Neutrophil (primary cell): Measurements from ENCODE around the gene NDUFV1.
A peak's percentile ranks its signal among the peaks of the same experiment; 100 is the strongest.
"Not testable (repeated sequence)": the region's sequence is repeated elsewhere in the genome, so short reads cannot be mapped to it uniquely, and the experiment has no call there.

Source experiments
- H3K27ac ChIP-seq: fragments of 200-600 bp; sonication (generic); 2 replicates; pipeline ENCODE4 v1.5.1; 2016; ENCODE audit warnings: mild to moderate bottlenecking, moderate library complexity
- H3K27me3 ChIP-seq: fragments of 200-600 bp; sonication (generic); 2 replicates; pipeline ENCODE4 v1.6.0; 2016; ENCODE audit warnings: mild to moderate bottlenecking
- H3K36me3 ChIP-seq: fragments of 200-600 bp; sonication (generic); 2 replicates; pipeline ENCODE4 v1.5.1; 2017
- H3K4me1 ChIP-seq, 2 experiments: fragments of 200-600 bp in 1 of 2; sonication (generic) in 1 of 2; 1 replicate in 1 of 2; 2 replicates in 1 of 2; pipeline versions ENCODE4 v1.5.1 to v1.6.1; 2013 to 2016; ENCODE audit warnings: low read depth in 1 of 2, low read length in 1 of 2, mild to moderate bottlenecking in 1 of 2, moderate library complexity in 1 of 2; ENCODE audit not compliant: control insufficient read depth in 1 of 2, insufficient read depth in 1 of 2
- H3K4me3 ChIP-seq, 2 experiments: fragments of 200-600 bp in 1 of 2; sonication (generic) in 1 of 2; 1 replicate in 1 of 2; 2 replicates in 1 of 2; pipeline ENCODE4 v1.5.1; 2013 to 2016; ENCODE audit warnings: low read depth in 1 of 2, low read length in 1 of 2, mild to moderate bottlenecking in 1 of 2, moderate library complexity in 1 of 2
- H3K9me3 ChIP-seq: fragments of 200-600 bp; sonication (generic); 2 replicates; pipeline ENCODE4 v1.5.1; 2016
- TF ChIP-seq, protein P1 (sequence below): fragments of 200-600 bp; sonication (generic); IDR thresholded peaks from 2 replicates; pipeline ENCODE4 v1.5.1; 2016; ENCODE audit warnings: antibody characterized with exemption

Gene NDUFV1

DNA sequence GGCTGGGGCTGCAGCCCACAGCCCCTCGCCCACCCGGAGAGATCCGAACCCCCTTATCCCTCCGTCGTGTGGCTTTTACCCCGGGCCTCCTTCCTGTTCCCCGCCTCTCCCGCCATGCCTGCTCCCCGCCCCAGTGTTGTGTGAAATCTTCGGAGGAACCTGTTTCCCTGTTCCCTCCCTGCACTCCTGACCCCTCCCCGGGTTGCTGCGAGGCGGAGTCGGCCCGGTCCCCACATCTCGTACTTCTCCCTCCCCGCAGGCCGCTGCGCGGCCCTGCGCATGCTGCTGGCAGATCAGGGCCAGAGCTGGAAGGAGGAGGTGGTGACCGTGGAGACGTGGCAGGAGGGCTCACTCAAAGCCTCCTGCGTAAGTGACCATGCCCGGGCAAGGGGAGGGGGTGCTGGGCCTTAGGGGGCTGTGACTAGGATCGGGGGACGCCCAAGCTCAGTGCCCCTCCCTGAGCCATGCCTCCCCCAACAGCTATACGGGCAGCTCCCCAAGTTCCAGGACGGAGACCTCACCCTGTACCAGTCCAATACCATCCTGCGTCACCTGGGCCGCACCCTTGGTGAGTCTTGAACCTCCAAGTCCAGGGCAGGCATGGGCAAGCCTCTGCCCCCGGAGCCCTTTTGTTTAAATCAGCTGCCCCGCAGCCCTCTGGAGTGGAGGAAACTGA, 22.4 kb upstream of the NDUFV1 start:
- peak overlapping the region; percentile 59 to 64 for H3K4me3 ChIP-seq
- TF ChIP-seq, protein P1, sequence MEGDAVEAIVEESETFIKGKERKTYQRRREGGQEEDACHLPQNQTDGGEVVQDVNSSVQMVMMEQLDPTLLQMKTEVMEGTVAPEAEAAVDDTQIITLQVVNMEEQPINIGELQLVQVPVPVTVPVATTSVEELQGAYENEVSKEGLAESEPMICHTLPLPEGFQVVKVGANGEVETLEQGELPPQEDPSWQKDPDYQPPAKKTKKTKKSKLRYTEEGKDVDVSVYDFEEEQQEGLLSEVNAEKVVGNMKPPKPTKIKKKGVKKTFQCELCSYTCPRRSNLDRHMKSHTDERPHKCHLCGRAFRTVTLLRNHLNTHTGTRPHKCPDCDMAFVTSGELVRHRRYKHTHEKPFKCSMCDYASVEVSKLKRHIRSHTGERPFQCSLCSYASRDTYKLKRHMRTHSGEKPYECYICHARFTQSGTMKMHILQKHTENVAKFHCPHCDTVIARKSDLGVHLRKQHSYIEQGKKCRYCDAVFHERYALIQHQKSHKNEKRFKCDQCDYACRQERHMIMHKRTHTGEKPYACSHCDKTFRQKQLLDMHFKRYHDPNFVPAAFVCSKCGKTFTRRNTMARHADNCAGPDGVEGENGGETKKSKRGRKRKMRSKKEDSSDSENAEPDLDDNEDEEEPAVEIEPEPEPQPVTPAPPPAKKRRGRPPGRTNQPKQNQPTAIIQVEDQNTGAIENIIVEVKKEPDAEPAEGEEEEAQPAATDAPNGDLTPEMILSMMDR: no peak
- no peaks in the 10 kb centered on the region for H3K9me3 ChIP-seq
- H3K4me1 ChIP-seq: peaks cover 5 to 29% of the 10 kb centered on the region in 2 experiments
- peaks cover 7% of the 10 kb centered on the region for H3K36me3 ChIP-seq
- H3K27me3 ChIP-seq: peaks cover 18% of the 10 kb centered on the region
- H3K27ac ChIP-seq: peak overlapping the region; percentile 56

DNA sequence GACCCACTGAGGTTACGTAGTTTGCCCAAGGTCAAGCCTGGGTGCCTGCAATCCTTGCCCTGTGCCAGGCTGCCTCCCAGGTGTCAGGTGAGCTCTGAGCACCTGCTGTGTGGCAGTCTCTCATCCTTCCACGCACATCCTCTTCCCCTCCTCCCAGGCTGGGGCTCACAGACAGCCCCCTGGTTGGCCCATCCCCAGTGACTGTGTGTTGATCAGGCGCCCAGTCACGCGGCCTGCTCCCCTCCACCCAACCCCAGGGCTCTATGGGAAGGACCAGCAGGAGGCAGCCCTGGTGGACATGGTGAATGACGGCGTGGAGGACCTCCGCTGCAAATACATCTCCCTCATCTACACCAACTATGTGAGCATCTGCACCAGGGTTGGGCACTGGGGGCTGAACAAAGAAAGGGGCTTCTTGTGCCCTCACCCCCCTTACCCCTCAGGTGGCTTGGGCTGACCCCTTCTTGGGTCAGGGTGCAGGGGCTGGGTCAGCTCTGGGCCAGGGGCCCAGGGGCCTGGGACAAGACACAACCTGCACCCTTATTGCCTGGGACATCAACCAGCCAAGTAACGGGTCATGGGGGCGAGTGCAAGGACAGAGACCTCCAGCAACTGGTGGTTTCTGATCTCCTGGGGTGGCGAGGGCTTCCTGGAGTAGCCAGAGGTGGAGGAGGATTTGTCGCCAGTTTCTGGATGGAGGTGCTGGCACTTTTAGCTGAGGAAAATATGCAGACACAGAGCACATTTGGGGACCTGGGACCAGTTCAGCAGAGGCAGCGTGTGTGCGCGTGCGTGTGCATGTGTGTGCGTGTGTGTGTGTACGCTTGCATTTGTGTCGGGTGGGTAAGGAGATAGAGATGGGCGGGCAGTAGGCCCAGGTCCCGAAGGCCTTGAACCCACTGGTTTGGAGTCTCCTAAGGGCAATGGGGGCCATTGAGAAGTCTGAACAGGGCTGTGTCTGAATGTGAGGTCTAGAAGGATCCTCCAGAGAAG, 21.6 kb upstream of the NDUFV1 start:
- Histone ChIP-seq H3K27me3 (peaks cover 9% of the 10 kb centered on the region), H3K4me3 (no peak overlapping the region), H3K9me3 (no peaks in the 10 kb centered on the region), H3K36me3 (peaks cover 7% of the 10 kb centered on the region), H3K4me1 (peaks cover 5 to 26% of the 10 kb centered on the region in 2 experiments), H3K27ac (no peak overlapping the region)
- TF ChIP-seq, protein P1: no peak

DNA sequence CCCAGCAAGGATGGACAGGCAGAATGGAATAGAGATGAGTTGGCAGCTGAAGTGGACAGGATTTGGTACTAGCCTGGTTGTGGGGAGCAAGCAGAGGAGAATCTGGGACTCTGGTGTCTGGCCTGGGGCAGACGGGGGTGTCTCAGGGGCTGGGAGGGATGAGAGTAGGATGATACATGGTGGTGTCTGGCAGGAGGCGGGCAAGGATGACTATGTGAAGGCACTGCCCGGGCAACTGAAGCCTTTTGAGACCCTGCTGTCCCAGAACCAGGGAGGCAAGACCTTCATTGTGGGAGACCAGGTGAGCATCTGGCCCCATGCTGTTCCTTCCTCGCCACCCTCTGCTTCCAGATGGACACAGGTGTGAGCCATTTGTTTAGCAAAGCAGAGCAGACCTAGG, 20.8 kb upstream of the NDUFV1 start:
- Histone ChIP-seq H3K36me3 (peaks cover 7% of the 10 kb centered on the region), H3K27ac (no peak overlapping the region), H3K4me1 (peaks cover 5 to 26% of the 10 kb centered on the region in 2 experiments), H3K9me3 (no peaks in the 10 kb centered on the region), H3K27me3 (peaks cover 2% of the 10 kb centered on the region), H3K4me3 (no peak overlapping the region)
- TF ChIP-seq, protein P1: no peak

DNA sequence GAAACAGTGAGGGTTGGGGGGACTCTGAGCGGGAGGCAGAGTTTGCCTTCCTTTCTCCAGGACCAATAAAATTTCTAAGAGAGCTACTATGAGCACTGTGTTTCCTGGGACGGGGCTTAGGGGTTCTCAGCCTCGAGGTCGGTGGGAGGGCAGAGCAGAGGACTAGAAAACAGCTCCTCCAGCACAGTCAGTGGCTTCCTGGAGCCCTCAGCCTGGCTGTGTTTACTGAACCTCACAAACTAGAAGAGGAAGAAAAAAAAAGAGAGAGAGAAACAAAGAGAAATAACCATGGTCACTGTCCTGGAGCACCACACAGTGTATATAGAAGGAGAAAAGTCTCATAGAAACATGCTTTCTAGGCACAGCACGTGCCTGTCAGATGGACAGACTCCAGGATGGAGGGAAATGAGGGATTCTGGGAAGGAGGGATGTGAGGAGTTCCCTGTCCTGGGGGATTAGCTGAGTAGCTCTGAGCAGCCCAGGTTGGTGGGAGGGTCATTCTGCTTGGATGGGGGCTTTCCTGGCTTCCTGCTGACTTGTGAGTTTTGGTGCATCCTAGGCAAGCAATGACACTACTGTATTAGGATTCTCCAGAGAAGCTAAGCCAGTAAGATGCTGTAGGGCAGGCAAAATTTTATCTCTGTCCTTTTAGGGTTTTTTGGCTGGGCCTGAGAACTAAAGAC, 20.0 kb upstream of the NDUFV1 start:
- Histone ChIP-seq H3K36me3 (peaks cover 7% of the 10 kb centered on the region), H3K4me3 (no peak overlapping the region), H3K4me1 (peaks cover 5 to 26% of the 10 kb centered on the region in 2 experiments), H3K9me3 (no peaks in the 10 kb centered on the region), H3K27ac (no peak overlapping the region), H3K27me3 (no peaks in the 10 kb centered on the region)
- TF ChIP-seq, protein P1: no peak

DNA sequence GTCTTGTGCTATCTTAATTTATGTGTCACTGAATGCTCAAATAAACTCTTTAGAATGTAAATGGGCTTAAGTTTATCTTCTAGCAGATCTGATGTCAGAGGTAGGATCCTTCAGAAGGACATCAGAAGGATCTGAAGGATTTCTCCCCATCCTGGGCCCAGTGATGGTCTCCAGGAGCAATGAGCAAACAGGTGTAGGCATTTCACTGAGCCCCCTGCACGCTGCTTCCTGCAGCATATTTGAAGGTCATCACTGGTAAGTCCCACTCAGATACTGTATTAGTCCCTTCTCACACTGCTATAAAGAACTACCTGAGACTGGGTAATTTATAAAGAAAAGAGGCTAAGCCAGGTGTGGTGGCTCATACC, 18.6 kb upstream of the NDUFV1 start:
- Histone ChIP-seq H3K4me1 (peaks cover 11 to 12% of the 10 kb centered on the region in 2 experiments), H3K9me3 (no peaks in the 10 kb centered on the region), H3K36me3 (peaks cover 7% of the 10 kb centered on the region), H3K27me3 (no peaks in the 10 kb centered on the region), H3K4me3 (no peak overlapping the region), H3K27ac (no peak overlapping the region)
- TF ChIP-seq, protein P1: no peak

DNA sequence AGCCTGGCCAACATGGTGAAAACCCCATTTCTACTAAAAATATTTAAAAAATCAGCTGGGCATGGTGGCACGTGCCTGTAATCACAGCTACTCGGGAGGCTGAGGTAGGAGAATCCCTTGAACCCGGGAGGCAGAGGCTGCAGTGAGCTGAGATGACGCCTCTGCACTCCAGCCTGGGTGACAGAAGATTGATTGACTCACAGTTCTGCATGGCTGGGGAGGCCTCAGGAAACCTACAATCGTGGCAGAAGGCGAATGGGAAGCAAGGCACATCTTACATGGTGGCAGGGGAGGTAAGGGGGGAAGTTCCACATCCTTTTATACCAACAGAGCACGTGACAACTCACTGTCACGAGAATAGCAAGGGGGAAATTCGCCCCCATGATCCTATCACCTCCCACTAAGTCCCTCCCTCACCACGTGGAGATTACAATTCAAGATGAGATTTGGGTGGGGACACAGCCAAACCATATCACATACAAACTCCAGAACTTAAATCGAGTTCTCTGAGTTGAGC, 17.8 kb upstream of the NDUFV1 start:
- not testable (repeated sequence) for H3K9me3 ChIP-seq, H3K27ac ChIP-seq, H3K27me3 ChIP-seq, H3K36me3 ChIP-seq, H3K4me3 ChIP-seq
- peaks cover 5 to 10% of the 10 kb centered on the region in 2 experiments for H3K4me1 ChIP-seq
